GM12872 (cell line): Measurements from ENCODE around the gene RECK.
A peak's percentile ranks its signal among the peaks of the same experiment; 100 is the strongest.

Experiments used
- TF ChIP-seq, protein P1 (sequence below): IDR thresholded peaks from 3 replicates; pipeline ENCODE4 v1.5.1; 2011; ENCODE audit warnings: low read depth, mild to moderate bottlenecking, low read length, moderate library complexity; ENCODE audit not compliant: insufficient read depth

The RECK gene

DNA sequence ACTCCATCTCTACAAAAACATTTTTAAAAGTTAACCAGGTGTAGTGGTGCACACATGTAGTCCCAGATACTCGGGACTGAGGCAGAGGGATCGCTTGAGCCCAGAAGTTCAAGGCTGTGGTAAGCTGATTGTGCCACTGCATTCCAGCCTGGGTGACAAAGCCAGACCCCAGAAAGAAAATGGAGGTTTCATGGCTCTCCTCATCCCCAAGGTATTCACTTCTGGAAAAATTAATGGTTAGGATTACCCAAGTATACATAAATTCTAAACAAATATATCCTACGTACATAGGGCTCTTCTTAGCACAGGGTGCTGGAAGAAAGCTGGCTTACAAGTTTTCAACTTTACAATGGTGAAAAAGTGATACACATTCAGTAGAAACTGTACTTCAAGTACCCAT is 18.6 kb upstream of the RECK start:
- TF ChIP-seq, protein P1, sequence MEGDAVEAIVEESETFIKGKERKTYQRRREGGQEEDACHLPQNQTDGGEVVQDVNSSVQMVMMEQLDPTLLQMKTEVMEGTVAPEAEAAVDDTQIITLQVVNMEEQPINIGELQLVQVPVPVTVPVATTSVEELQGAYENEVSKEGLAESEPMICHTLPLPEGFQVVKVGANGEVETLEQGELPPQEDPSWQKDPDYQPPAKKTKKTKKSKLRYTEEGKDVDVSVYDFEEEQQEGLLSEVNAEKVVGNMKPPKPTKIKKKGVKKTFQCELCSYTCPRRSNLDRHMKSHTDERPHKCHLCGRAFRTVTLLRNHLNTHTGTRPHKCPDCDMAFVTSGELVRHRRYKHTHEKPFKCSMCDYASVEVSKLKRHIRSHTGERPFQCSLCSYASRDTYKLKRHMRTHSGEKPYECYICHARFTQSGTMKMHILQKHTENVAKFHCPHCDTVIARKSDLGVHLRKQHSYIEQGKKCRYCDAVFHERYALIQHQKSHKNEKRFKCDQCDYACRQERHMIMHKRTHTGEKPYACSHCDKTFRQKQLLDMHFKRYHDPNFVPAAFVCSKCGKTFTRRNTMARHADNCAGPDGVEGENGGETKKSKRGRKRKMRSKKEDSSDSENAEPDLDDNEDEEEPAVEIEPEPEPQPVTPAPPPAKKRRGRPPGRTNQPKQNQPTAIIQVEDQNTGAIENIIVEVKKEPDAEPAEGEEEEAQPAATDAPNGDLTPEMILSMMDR, result no peak

DNA sequence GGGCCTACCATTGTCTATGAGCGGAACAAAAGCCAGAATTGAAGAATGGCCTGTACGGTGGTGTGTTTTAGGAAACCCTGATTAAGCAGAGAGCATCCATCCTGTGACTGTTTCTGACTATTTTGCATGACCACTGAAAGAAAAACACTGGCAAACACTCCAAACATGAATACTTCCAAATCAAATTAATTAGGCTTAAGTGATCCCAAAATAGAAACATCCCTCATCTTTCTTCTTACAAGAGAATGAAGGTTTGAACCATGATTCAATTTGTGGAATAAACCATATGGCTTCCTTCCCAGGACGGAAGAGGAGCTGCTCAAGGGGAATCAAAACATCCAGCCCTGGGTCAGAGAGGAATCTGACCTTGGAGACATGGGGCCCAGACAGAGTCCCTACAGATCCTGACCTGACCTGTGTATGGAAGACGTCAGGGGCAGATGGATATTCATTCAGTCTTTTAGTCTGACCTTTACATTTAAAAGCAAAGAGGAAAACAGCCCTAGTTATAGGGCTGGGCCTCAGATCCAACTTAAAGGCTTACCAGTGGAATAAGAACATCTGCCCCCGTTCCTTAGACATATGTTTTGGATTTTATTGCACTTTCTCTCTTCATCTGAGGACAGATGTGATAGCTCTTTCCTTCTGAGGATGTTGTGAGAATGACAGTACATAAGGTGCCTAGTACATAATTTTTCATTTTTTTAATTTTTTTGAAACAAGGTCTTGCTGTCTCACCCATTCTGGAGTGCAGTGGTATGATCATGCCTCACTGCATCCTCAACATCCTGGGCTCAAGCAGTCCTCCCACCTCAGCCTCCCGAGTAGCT is 17.6 kb upstream of the RECK start:
- TF ChIP-seq, protein P1, result no peak

- TF ChIP-seq, protein P1, result no peak
These were observed 14.7 kb upstream of the RECK start for GRCh38 chr9:36021968-36022367.

DNA sequence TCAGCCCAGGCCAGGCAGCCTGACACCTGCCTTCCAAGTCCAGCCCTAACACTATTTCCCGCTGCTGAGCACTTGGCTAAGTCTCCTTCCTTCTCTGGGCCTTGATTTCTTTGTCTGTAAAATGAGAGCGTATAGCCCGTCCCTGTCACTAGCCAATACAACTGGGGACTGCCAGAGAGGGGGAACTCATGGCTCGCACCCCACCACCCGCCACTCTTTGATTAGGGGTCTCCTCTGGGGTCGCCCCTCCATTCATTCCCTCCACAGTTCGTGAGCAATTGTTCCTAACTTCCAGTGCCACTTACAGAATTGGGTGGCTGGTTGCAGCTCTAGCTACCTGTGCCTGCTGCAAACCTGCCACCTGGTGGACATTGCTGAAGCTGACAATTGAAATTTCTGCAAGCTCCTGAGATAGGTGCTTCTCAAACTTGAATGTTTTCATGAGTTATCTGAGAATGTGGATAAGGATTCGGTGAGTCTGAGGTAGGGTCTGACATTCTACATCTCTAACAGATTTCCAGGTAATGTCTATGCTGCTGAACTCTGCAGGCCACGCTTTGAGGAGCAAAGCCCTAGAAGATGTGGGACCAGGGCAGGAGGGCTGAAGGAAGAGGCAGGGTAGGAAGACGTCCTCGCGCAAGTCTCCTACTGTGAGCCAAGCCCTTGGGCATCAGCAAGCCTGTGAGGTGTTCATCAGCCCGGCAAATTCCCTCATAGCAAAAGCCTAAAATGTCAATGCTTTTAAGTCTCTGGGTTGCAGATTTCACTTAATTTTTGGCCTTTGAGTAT is 13.3 kb upstream of the RECK start:
- TF ChIP-seq, protein P1, result peak; percentile 78

DNA sequence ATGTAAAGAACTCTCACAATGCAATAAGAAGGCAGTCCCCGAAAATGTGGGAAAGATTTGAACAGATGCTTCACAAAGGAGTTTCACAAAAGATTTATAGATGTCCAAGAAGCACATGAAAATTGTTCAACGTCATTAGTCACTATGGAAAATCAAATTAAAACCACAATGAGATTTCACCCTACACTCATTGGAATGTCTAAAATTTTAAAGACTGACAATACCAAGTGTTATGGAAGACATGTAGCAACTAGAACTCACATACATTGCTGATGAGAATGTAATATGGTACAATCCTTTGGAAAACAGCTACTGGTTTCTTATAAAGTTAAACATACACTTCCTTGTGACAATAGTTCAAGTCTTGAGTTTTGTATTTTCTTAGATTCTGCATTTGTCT is 11.0 kb upstream of the RECK start:
- TF ChIP-seq, protein P1, result no peak

- TF ChIP-seq, protein P1, result no peak
These were observed 7.5 kb upstream of the RECK start for GRCh38 chr9:36029202-36029601.

GRCh38 chr9:36029765-36030528 is 6.8 kb upstream of the RECK start:
- TF ChIP-seq, protein P1, result no peak
